Upper lobe of right lung (tissue), 1 donor: ENCODE data around the gene ASIC2. TPM values are rescaled to one million over a fixed set of nuclear protein-coding genes. Genes with fewer than 3 reads are reported as not detected.
"Not testable (repeated sequence)": the region's sequence is repeated elsewhere in the genome, so short reads cannot be mapped to it uniquely, and the experiment has no call there.

ENCODE experiments used
- ATAC-seq: fragments of 200-7000 bp; cut with Tn5 transposase; one replicate; pipeline ENCODE4 v1.9.1; 2020; ENCODE audit warnings: mild to moderate bottlenecking, moderate library complexity
- DNase-seq: peaks from one replicate; pipeline ENCODE4 v3.0.0-alpha.2; 2020
- H3K27ac ChIP-seq: fragments of 200-600 bp; one replicate; pipeline ENCODE4 v1.8.0; 2022
- H3K27me3 ChIP-seq: fragments of 200-600 bp; one replicate; pipeline ENCODE4 v1.8.0; 2022; ENCODE audit warnings: mild to moderate bottlenecking
- H3K36me3 ChIP-seq: fragments of 200-600 bp; one replicate; pipeline ENCODE4 v1.8.0; 2022
- H3K4me1 ChIP-seq: fragments of 200-600 bp; one replicate; pipeline ENCODE4 v1.8.0; 2022
- H3K4me3 ChIP-seq: fragments of 200-600 bp; one replicate; pipeline ENCODE4 v1.8.0; 2022; ENCODE audit warnings: mild to moderate bottlenecking
- H3K9me3 ChIP-seq: fragments of 200-600 bp; one replicate; pipeline ENCODE4 v1.8.0; 2022
- CTCF ChIP-seq: fragments of 200-600 bp; IDR thresholded peaks from one replicate; pipeline ENCODE4 v1.8.0; 2022; ENCODE audit warnings: antibody characterized with exemption
- intact Hi-C: fragments of 100-400 bp; cut with DNase I; formaldehyde crosslinking; loops from one replicate; pipeline ENCODE4 v1.11.0; 2022
- total RNA-seq: library from RNA; stranded (reverse); fragmentation: NEBNext Ultra II Directional; extraction: Animal tissue kit (Norgen Biotek cat#: 25700); gene quantifications from one replicate; pipeline ENCODE4 v1.2.1, GENCODE V29; 2021
- donor health status: DM: no; HTN: yes; CAD: no; lungs with severe emphysema.

Gene ASIC2
- total RNA-seq, 1 donor from 2014 or later: not detected

- DNase-seq: no peak
- Histone ChIP-seq H3K36me3 (no peaks in the 10 kb centered on the region), H3K4me1 (peaks cover 7% of the 10 kb centered on the region), H3K4me3 (no peak overlapping the region), H3K9me3 (no peaks in the 10 kb centered on the region), H3K27ac (no peak overlapping the region), H3K27me3 (peaks cover 5% of the 10 kb centered on the region)
- intact Hi-C loops: no loop called here
- ATAC-seq: no peak
- no peak for TF ChIP-seq CTCF
Observed at GRCh38 chr17:32993977-32994376, 299.1 kb downstream of the ASIC2 start.

- Histone ChIP-seq H3K27ac (no peak overlapping the region), H3K4me3 (no peak overlapping the region), H3K4me1 (no peaks in the 10 kb centered on the region), H3K9me3 (peaks cover 11% of the 10 kb centered on the region), H3K36me3 (no peaks in the 10 kb centered on the region), H3K27me3 (no peaks in the 10 kb centered on the region)
- TF ChIP-seq CTCF: no peak
- DNase-seq: no peak
- no peak for ATAC-seq
- intact Hi-C loops: no loop called here
Observed at GRCh38 chr17:32992321-32993033, 300.6 kb downstream of the ASIC2 start.

- no peaks in the 10 kb centered on the region for H3K4me1 ChIP-seq
- ATAC-seq (no peak), DNase-seq (no peak)
- intact Hi-C loops: no loop called here
- TF ChIP-seq CTCF: no peak
- no peak overlapping the region for H3K27ac ChIP-seq
- peaks cover 12% of the 10 kb centered on the region for H3K9me3 ChIP-seq
- no peaks in the 10 kb centered on the region for H3K27me3 ChIP-seq
- H3K36me3 ChIP-seq: no peaks in the 10 kb centered on the region
- no peak overlapping the region for H3K4me3 ChIP-seq
Observed at GRCh38 chr17:32988481-32989101, 304.5 kb downstream of the ASIC2 start.

GRCh38 chr17:32987868-32988267, 305.2 kb downstream of the ASIC2 start:
- H3K27ac ChIP-seq, H3K4me3 ChIP-seq, H3K4me1 ChIP-seq, DNase-seq, H3K27me3 ChIP-seq, ATAC-seq, H3K36me3 ChIP-seq, intact Hi-C loops: not testable (repeated sequence)
- peaks cover 12% of the 10 kb centered on the region for H3K9me3 ChIP-seq

- DNase-seq, H3K27ac ChIP-seq, ATAC-seq, H3K4me3 ChIP-seq, H3K36me3 ChIP-seq, H3K4me1 ChIP-seq, intact Hi-C loops, H3K27me3 ChIP-seq: not testable (repeated sequence)
- H3K9me3 ChIP-seq: peaks cover 12% of the 10 kb centered on the region
Observed at GRCh38 chr17:32987453-32987805, 305.7 kb downstream of the ASIC2 start.

- intact Hi-C loops: no loop called here
- Histone ChIP-seq H3K36me3 (no peaks in the 10 kb centered on the region), H3K9me3 (peaks cover 12% of the 10 kb centered on the region), H3K27me3 (no peaks in the 10 kb centered on the region), H3K4me1 (no peaks in the 10 kb centered on the region), H3K27ac (no peak overlapping the region), H3K4me3 (no peak overlapping the region)
- no peak for ATAC-seq
- TF ChIP-seq CTCF: no peak
- DNase-seq: no peak
Observed at GRCh38 chr17:32985050-32985756, 307.9 kb downstream of the ASIC2 start.

GRCh38 chr17:32981611-32982010, 311.5 kb downstream of the ASIC2 start:
- ATAC-seq, H3K27ac ChIP-seq, H3K27me3 ChIP-seq, H3K4me3 ChIP-seq, H3K4me1 ChIP-seq, H3K9me3 ChIP-seq, intact Hi-C loops, DNase-seq, H3K36me3 ChIP-seq: not testable (repeated sequence)
